Stimulated activated CD8-positive, alpha-beta memory T cell treated with anti-CD3 and anti-CD28 coated beads, Interleukin-12 subunit alpha, Interleukin-12 subunit beta, amount 100 ng/mL, for 24 hours (primary cell): ENCODE results near the gene CDC14B.

Source experiments
- DNase-seq: peaks from one replicate; pipeline ENCODE4 v3.0.0-alpha.2; 2020; ENCODE audit errors: extremely low read depth

Gene CDC14B

GRCh38 chr9:96502539-96503373 lies 116.9 kb downstream of the CDC14B start:
- DNase-seq = no peak

- DNase-seq = no peak
These were observed 117.8 kb downstream of the CDC14B start for GRCh38 chr9:96501633-96502538.

DNA sequence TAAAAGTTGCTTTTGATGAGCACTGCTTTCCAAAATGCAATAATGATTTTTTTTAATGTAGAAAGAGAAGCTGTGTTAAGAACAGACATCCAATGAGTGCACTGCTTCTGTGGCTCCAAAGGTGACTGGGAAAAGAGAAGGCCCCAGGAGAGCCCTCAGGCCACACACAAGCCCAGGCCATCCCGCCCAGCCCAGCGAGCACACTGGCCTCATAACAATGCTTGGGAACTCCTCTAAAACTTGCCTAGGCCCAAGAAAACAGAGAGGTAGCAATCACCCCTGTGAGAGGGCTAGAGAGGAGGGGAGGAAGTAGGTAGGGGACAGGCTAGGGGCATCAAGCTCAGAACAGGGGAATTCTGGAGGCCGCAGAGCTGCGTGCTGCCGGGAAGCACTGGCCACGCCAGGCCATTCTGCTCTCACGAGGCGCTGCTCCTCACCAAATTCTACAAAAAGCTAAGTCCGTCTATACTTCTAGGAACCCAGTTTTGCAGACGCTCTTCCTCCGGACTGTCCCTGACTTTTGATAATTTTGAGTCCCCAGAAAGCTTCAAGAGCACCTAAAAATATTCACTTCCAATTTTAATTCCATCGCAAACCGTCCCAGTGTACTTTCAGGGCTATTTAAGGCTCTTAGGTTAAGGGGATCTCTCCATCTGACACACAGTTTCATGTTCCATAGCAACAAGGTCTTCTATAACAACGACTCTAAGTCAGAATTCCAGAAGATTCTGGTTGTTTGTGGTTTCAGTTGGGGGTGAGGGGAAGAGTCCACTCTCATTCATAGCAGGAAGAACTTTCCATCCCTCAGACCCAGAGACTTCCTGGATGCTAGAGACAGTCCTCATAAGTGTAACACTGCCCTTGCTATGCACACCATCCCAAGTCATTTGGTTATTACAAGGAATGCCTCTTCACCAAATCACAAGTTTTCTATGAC lies 118.7 kb downstream of the CDC14B start:
- no peak for DNase-seq

DNA sequence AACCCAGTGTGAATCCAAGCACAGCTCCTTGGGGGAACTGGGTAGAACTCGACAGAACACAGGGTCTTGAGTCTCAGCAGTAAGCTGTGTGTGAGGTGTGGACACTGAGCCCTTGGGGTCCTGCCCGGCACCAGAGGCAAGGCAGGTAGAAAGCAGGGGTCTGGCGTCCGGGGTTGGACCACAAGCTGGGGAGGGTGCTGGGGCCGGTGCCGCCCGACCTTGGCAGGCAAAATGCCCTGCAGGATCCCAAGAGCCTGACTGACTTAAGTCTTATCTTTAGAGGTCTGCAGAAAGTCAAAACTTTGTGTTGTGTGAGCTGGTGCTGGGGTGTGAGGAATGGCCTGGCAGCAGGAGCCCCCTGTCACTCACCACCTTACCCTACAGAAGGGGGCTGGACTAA lies 120.4 kb downstream of the CDC14B start:
- DNase-seq = no peak

- no peak for DNase-seq
These were observed 120.8 kb downstream of the CDC14B start for GRCh38 chr9:96498796-96499195.

- no peak for DNase-seq
These were observed 122.6 kb downstream of the CDC14B start for GRCh38 chr9:96497117-96497399.

GRCh38 chr9:96496368-96497116 lies 123.1 kb downstream of the CDC14B start:
- DNase-seq = no peak

DNA sequence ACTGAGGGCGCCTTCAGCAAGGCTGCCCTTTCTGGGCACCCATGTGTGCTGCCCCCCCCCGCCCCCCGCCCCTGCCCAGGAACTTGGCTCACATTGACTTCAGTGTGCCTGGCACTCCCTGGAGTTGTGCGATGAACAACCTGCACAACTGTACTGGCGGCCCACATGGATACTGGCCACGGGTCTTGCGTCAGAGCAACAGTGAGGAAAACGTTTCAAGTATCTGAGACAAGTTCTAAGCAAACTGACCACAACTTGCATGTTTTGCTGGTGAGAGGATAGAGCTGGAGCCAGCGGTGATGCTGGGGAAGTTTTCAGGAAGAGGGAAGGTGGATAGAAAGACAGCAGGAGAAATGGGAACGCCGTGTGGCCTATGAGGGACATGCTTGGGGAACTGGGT lies 124.3 kb downstream of the CDC14B start:
- no peak for DNase-seq

GRCh38 chr9:96494215-96494800 lies 125.3 kb downstream of the CDC14B start:
- no peak for DNase-seq

- DNase-seq = no peak
These were observed 125.9 kb downstream of the CDC14B start for GRCh38 chr9:96493757-96494156.

GRCh38 chr9:96492993-96493531 lies 126.6 kb downstream of the CDC14B start:
- DNase-seq = no peak

GRCh38 chr9:96491880-96492525 lies 127.6 kb downstream of the CDC14B start:
- DNase-seq = no peak

DNA sequence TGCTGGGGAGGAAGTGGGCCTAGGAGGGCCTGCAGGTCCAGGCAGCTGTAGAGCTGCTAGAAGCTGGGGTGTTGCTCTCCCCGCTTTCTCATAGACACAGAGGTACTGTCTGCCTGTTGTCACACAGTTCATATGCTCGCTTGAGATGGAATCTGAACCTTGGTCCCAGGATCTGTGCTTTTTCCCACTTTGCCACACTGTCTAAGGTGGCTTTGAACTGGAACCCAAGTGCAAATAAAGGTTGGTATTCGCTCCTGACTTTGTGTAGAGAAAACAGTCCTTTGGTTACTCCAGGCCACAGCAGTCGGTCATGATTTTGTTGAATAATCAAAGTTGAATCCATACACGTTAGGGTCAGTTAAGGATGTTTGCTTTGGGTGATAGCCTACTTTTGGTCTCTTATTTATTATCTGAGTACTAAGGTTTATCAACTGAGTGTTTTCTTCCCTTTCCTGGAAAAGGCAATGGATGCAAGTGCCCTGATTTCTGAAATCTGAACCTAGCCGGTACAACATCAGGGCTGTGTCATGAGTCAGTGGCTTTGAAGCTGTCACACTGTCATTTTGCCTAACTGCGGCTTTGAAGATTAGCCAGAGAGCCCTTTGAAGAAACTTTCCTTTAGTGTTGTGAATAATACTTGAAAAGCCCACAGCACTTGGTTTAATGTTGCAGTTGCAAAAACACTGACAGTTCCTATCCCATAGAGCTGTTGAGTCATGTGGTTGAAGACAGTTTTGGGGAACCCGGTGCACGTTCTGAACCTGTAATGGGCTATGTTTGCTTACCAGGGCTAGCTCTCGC lies 128.4 kb downstream of the CDC14B start:
- no peak for DNase-seq

DNA sequence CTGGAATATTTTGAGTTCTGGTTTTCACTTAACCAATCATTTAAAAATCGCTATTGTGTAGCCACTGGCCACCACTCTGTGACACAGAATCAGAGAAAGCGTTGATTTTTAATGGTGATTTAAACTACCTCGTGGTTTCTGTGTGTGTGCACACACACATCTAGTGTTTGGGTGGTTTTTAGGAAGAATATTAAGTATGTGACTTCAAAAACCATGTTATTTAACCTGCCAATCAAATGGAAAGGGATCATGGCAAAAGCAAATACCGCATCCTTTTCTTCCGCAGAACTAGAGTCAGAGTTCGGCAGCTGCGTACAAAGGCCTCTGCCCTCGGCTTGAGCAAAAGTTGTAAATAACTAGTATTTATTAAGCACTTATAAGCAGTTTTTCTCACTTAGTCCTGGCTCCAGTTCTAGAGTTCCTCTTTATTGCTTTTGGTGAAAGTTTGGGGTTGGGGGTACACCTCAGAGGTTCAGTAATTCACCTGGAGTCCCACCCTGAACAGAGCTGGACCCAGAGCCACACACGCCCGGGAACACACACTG lies 129.0 kb downstream of the CDC14B start:
- no peak for DNase-seq

DNA sequence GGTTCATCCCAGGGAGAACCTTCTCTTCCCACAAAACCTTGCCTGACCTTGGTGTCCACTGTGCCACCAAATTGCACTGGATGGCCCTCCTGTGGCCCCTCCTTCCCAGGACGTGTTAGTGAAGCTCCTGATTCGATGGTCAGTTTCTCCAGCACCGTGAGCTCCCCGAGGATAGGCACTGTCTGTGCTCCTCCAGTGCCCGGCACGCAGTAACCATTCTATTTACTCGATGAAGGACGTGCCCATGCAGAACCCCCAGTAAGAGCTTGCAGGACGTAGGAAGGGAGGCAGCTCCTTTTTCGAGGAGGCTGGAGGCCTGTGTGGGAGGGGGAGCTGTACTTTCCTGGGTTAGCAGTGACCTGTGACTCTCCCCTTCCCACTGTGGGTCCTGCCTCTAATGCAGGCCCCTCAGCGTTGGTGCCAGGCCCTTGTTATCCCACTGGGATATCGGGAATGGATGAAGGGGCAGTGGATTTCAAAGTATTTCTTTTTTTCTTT lies 130.1 kb downstream of the CDC14B start:
- DNase-seq = no peak

DNA sequence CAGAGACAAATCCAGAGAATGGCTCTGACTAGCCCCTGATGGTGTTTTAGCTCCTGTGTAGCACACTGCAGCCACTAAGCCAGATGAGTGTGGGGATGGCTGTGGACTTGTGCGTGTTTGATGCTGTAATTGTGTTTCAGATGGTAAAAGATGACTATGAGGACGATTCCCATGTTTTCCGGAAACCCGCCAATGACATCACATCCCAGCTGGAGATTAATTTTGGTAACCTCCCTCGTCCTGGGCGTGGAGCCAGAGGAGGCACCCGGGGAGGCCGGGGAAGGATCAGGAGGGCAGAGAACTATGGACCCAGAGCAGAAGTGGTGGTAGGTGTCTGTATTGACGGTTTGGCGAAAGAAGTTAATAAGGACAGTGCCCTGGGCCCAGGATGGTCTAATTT lies 131.7 kb downstream of the CDC14B start:
- DNase-seq = no peak

- no peak for DNase-seq
These were observed 132.6 kb downstream of the CDC14B start for GRCh38 chr9:96487029-96487396.

DNA sequence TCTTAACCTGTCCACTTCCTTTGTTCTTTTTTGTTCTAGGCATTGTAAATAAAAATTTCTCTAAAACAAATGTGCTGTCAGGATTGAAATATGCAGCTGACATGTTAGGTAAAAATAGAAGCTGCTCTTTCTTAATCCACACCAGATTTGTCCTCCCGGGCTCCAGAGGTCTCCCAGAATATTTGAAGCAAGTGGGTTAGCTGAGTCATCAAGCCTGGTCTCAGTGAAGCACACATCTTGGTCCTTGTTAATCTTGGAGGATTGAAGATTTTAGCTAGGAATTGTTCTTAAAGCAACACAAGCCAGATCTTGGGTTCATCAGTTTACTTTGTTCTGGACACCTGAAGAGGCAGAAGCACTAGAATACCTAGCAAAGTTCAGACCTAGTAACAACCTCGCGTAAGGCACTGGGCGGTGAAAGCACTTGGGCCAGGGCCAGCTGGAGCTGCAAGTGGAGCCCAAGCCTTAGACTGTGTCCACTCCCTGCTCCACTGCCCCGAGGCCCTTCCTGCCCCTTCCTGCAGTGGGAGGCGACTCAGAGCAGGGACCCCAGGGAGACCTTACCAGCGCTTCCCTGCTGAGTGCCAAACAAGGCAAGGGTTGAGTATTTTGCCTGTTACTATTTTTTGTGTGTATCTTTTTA lies 133.1 kb downstream of the CDC14B start:
- DNase-seq = no peak
